RKO (cell line): ENCODE data around the gene ACOT8.
"Not testable (repeated sequence)": the region's sequence is repeated elsewhere in the genome, so short reads cannot be mapped to it uniquely, and the experiment has no call there.

Source experiments
- DNase-seq: peaks from one replicate; pipeline ENCODE4 v3.0.0-alpha.2; 2016; ENCODE audit warnings: low spot score

ACOT8 gene

GRCh38 chr20:45887346-45887715 lies 30.1 kb upstream of the ACOT8 start, which contains the start of gene SPATA25:
Gene SPATA25 (minus strand): TSS chr20:45887622. CDS start chr20:45887590, 32 bp downstream.
- DNase-seq, result no peak

- DNase-seq, result no peak
Measured at GRCh38 chr20:45886590-45887345, 29.6 kb upstream of the ACOT8 start.

GRCh38 chr20:45883100-45883469 lies 25.9 kb upstream of the ACOT8 start:
- no peak for DNase-seq

GRCh38 chr20:45882469-45883099 lies 25.4 kb upstream of the ACOT8 start:
- DNase-seq, result no peak

- DNase-seq, result peak; percentile 99
Measured at GRCh38 chr20:45880988-45881788, 24.0 kb upstream of the ACOT8 start, which contains the start of gene ZSWIM1. Gene ZSWIM1 (plus strand): TSS chr20:45881227. CDS start chr20:45882593, 1,366 bp downstream.

GRCh38 chr20:45878076-45878761 lies 21.0 kb upstream of the ACOT8 start:
- no peak for DNase-seq

GRCh38 chr20:45874576-45874975 lies 17.4 kb upstream of the ACOT8 start:
- DNase-seq, result no peak

GRCh38 chr20:45874104-45874481 lies 16.9 kb upstream of the ACOT8 start:
- not testable (repeated sequence) for DNase-seq

- no peak for DNase-seq
Measured at GRCh38 chr20:45873409-45874103, 16.4 kb upstream of the ACOT8 start.

GRCh38 chr20:45872626-45873025 lies 15.4 kb upstream of the ACOT8 start:
- DNase-seq, result no peak

- peak; percentile 56 for DNase-seq
Measured at GRCh38 chr20:45867819-45868176, 10.6 kb upstream of the ACOT8 start.

- no peak for DNase-seq
Measured at GRCh38 chr20:45867136-45867818, 10.1 kb upstream of the ACOT8 start.

- DNase-seq, result no peak
Measured at GRCh38 chr20:45866454-45866853, 9.3 kb upstream of the ACOT8 start.

GRCh38 chr20:45863543-45864470 lies 6.6 kb upstream of the ACOT8 start:
- DNase-seq, result no peak

- DNase-seq, result no peak
Measured at GRCh38 chr20:45861221-45862075, 4.3 kb upstream of the ACOT8 start.

- peak; percentile 45 for DNase-seq
Measured at GRCh38 chr20:45860560-45861220, 3.5 kb upstream of the ACOT8 start.

GRCh38 chr20:45859916-45860315 lies 2.7 kb upstream of the ACOT8 start:
- no peak for DNase-seq

- no peak for DNase-seq
Measured at GRCh38 chr20:45857882-45858216, 657 bp upstream of the ACOT8 start.

GRCh38 chr20:45853484-45853883 lies 3.7 kb downstream of the ACOT8 start:
- DNase-seq, result no peak
